ENCODE data around the gene GLRX.
"Not testable (repeated sequence)": the region's sequence is repeated elsewhere in the genome, so short reads cannot be mapped to it uniquely, and the experiment has no call there.

The GLRX gene

GRCh38 chr5:95825495-95825894 is 3.0 kb upstream of the GLRX start:
- DNase-seq: no peak

GRCh38 chr5:95824747-95825146 is 2.2 kb upstream of the GLRX start:
- no peak for DNase-seq

- DNase-seq: no peak
Measured at GRCh38 chr5:95823738-95824609, 1.4 kb upstream of the GLRX start.

GRCh38 chr5:95823218-95823737 is 752 bp upstream of the GLRX start:
- no peak for DNase-seq

- peak; percentile 62 for DNase-seq
Measured at GRCh38 chr5:95822043-95822541, 434 bp downstream of the GLRX start.

GRCh38 chr5:95821110-95822021 is 1.2 kb downstream of the GLRX start:
- no peak for DNase-seq

- DNase-seq: peak; percentile 52
Measured at GRCh38 chr5:95818181-95819147, 4.1 kb downstream of the GLRX start.

- no peak for DNase-seq
Measured at GRCh38 chr5:95817430-95817829, 5.1 kb downstream of the GLRX start.

- no peak for DNase-seq
Measured at GRCh38 chr5:95816776-95817175, 5.8 kb downstream of the GLRX start.

GRCh38 chr5:95816341-95816740 is 6.2 kb downstream of the GLRX start:
- DNase-seq: no peak

GRCh38 chr5:95815155-95815729 is 7.3 kb downstream of the GLRX start:
- no peak for DNase-seq

GRCh38 chr5:95813035-95813434 is 9.5 kb downstream of the GLRX start:
- not testable (repeated sequence) for DNase-seq

GRCh38 chr5:95812074-95812471 is 10.5 kb downstream of the GLRX start:
- no peak for DNase-seq

- DNase-seq: not testable (repeated sequence)
Measured at GRCh38 chr5:95811461-95812073, 11.0 kb downstream of the GLRX start.

- DNase-seq: not testable (repeated sequence)
Measured at GRCh38 chr5:95811126-95811423, 11.5 kb downstream of the GLRX start.

GRCh38 chr5:95810305-95811125 is 12.0 kb downstream of the GLRX start:
- DNase-seq: peak; percentile 8

- peak; percentile 24 for DNase-seq
Measured at GRCh38 chr5:95809414-95809960, 13.0 kb downstream of the GLRX start.

GRCh38 chr5:95808686-95809413 is 13.7 kb downstream of the GLRX start:
- DNase-seq: peak; percentile 42

GRCh38 chr5:95808013-95808685 is 14.4 kb downstream of the GLRX start:
- no peak for DNase-seq
